ENCODE measurements around the gene FSIP1. TPM values are rescaled to one million over a fixed set of nuclear protein-coding genes. Genes with fewer than 3 reads are reported as not detected.

Gene FSIP1
- total RNA-seq, 2 donors from 2014 or later, result 0.14 to 0.21 TPM

- DNase-seq (ENCODE audit: low spot score) (no peak), ATAC-seq (ENCODE audit: insufficient number of reproducible peaks, low FRiP score, low read depth) (no peak)
- TF ChIP-seq, protein P1, sequence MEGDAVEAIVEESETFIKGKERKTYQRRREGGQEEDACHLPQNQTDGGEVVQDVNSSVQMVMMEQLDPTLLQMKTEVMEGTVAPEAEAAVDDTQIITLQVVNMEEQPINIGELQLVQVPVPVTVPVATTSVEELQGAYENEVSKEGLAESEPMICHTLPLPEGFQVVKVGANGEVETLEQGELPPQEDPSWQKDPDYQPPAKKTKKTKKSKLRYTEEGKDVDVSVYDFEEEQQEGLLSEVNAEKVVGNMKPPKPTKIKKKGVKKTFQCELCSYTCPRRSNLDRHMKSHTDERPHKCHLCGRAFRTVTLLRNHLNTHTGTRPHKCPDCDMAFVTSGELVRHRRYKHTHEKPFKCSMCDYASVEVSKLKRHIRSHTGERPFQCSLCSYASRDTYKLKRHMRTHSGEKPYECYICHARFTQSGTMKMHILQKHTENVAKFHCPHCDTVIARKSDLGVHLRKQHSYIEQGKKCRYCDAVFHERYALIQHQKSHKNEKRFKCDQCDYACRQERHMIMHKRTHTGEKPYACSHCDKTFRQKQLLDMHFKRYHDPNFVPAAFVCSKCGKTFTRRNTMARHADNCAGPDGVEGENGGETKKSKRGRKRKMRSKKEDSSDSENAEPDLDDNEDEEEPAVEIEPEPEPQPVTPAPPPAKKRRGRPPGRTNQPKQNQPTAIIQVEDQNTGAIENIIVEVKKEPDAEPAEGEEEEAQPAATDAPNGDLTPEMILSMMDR (IDR thresholded peaks at IDR 0.05), result no peak
- Histone ChIP-seq H3K27me3 (replicated peaks; ENCODE audit: insufficient read depth) (no peaks in the 10 kb centered on the region), H3K9me3 (no peaks in the 10 kb centered on the region), H3K4me1 (ENCODE audit: control insufficient read depth in 1 of 2, low read depth in 2 of 2) (no peaks in the 10 kb centered on the region), H3K36me3 (no peaks in the 10 kb centered on the region), H3K4me3 (no peak overlapping the region), H3K27ac (no peak overlapping the region)
These were observed 46.0 kb downstream of the FSIP1 start for GRCh38 chr15:39736412-39737195.

DNA sequence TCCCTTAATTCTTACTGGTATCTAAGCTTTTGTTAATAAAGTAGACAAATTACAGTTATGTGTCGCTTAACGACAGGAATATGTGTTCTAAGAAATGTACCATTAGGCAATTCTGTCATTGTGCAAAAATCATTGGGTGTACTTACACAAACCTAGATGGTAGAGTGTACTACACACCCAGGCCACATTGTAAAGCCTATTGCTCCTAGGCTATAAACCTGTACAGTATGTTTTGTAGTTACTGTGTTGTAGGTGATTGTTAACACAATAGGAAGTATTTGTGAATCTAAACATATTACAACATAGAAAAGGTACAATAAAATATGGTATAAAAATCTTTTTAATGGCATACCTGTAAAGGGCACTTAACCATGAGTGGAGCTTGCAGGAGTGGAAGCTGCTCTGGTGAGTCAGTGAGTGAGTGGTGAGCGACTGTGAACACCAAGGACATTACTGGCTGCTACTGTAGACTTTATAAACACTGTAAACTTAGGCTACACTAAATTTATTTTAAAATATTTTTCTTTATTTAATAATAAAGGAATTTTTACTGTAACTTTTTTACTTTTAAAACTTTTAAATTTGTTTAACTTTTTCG is 47.4 kb downstream of the FSIP1 start:
- TF ChIP-seq, protein P1 (IDR thresholded peaks at IDR 0.05), result no peak
- Histone ChIP-seq H3K4me3 (no peak overlapping the region), H3K27me3 (replicated peaks; ENCODE audit: insufficient read depth) (no peaks in the 10 kb centered on the region), H3K27ac (no peak overlapping the region), H3K4me1 (ENCODE audit: control insufficient read depth in 1 of 2, low read depth in 2 of 2) (no peaks in the 10 kb centered on the region), H3K9me3 (no peaks in the 10 kb centered on the region), H3K36me3 (no peaks in the 10 kb centered on the region)
- ATAC-seq (ENCODE audit: insufficient number of reproducible peaks, low FRiP score, low read depth), result no peak
- no peak for DNase-seq (ENCODE audit: low spot score)

DNA sequence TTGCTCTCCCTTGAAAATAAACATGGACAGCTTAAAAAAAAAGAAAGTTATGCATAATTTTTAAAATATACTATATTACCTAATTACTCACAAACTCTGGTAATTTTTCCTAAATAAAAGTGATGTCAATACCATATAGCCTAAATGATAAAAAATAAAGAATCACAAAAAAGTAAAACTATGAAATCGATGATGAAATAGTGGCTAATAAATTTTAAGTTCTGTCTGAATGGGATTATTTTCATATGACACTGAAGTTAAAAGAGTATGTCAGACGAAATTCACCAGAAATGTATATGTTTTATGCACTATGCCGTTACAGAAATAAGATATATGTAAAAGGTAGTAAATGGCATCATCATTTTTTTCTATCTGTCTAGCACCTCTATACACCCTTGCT is 51.4 kb downstream of the FSIP1 start:
- TF ChIP-seq, protein P1 (IDR thresholded peaks at IDR 0.05), result no peak
- H3K9me3 ChIP-seq, result no peaks in the 10 kb centered on the region

DNA sequence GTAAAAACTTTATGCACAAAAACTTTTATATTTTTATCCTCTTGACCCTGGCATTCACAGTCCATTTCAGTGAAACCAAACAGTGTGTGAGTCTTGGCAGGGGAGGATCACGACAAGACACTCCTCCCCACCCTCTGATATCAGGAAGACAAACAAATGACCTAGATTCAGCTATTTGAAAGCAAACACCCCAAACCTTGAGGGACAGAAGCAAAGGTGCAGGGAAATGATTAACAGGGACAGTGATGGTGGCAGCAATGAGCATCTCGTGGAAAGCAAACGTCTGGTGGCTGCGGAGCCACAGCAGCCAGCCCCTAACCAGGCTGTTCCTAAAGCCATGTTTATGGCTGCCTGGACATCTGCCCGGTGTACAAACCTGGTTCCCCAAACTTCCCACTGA is 52.1 kb downstream of the FSIP1 start:
- Histone ChIP-seq H3K27ac (no peak overlapping the region), H3K4me3 (no peak overlapping the region), H3K9me3 (no peaks in the 10 kb centered on the region), H3K27me3 (replicated peaks; ENCODE audit: insufficient read depth) (no peaks in the 10 kb centered on the region), H3K36me3 (no peaks in the 10 kb centered on the region), H3K4me1 (ENCODE audit: control insufficient read depth in 1 of 2, low read depth in 2 of 2) (no peaks in the 10 kb centered on the region)
- no peak for DNase-seq (ENCODE audit: low spot score)
- TF ChIP-seq, protein P1 (IDR thresholded peaks at IDR 0.05), result no peak
- no peak for ATAC-seq (ENCODE audit: insufficient number of reproducible peaks, low FRiP score, low read depth)

More for the DNA sequence above, 51.4 kb downstream of the FSIP1 start:
- Histone ChIP-seq H3K4me1 (ENCODE audit: control insufficient read depth in 1 of 2, low read depth in 2 of 2) (no peaks in the 10 kb centered on the region), H3K36me3 (no peaks in the 10 kb centered on the region), H3K4me3 (no peak overlapping the region), H3K27ac (no peak overlapping the region), H3K27me3 (replicated peaks; ENCODE audit: insufficient read depth) (no peaks in the 10 kb centered on the region)
- DNase-seq (ENCODE audit: low spot score), result no peak
- ATAC-seq (ENCODE audit: insufficient number of reproducible peaks, low FRiP score, low read depth), result no peak

DNA sequence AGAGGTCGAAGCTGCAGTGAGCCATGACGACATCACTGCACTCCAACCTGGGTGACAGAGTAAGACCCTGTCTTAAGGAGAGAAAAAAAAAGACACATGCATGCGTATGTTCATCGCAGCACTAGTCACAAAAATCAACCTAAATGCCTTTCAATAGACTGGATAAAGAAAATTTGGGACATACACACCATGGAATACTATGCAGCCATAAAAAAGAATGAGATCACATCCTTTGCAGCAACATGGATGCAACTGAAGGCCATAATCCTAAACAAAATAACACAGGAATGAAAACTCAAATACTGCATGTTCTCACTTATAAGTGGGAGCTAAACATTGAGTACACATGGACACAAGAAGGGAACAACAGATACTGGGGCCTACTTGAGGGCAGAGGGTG is 53.1 kb downstream of the FSIP1 start:
- Histone ChIP-seq H3K36me3 (no peaks in the 10 kb centered on the region), H3K4me3 (no peak overlapping the region), H3K4me1 (ENCODE audit: control insufficient read depth in 1 of 2, low read depth in 2 of 2) (no peaks in the 10 kb centered on the region), H3K9me3 (no peaks in the 10 kb centered on the region), H3K27me3 (replicated peaks; ENCODE audit: insufficient read depth) (no peaks in the 10 kb centered on the region), H3K27ac (no peak overlapping the region)
- TF ChIP-seq, protein P1 (IDR thresholded peaks at IDR 0.05), result no peak
- no peak for DNase-seq (ENCODE audit: low spot score)
- ATAC-seq (ENCODE audit: insufficient number of reproducible peaks, low FRiP score, low read depth), result no peak
